ENCODE data around the gene PPIL6.

DNA sequence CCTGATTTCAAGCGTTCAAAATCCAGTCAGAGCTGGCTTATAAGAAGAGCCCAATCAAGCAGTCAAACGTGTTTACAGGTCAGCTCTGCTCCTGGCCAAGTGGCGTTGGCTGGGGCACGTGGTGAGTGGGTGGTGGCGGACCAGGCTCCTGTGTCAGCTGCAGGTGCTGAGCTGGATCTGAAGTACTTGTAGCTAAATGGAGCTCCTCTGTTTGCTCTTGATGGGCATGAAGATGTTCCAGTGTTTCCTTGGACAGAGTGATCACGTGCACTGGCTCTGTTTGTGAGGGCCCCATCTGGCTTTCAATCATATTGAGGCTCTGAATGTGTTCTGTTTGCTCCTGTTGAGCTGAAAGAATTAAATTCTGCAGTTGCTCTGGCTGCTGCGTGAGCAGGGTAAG, 25.3 kb upstream of the PPIL6 start:
- no peak for TF ChIP-seq EZH2 (IDR thresholded peaks at IDR 0.05; ENCODE audit: low read length)
- TF ChIP-seq, protein P1, sequence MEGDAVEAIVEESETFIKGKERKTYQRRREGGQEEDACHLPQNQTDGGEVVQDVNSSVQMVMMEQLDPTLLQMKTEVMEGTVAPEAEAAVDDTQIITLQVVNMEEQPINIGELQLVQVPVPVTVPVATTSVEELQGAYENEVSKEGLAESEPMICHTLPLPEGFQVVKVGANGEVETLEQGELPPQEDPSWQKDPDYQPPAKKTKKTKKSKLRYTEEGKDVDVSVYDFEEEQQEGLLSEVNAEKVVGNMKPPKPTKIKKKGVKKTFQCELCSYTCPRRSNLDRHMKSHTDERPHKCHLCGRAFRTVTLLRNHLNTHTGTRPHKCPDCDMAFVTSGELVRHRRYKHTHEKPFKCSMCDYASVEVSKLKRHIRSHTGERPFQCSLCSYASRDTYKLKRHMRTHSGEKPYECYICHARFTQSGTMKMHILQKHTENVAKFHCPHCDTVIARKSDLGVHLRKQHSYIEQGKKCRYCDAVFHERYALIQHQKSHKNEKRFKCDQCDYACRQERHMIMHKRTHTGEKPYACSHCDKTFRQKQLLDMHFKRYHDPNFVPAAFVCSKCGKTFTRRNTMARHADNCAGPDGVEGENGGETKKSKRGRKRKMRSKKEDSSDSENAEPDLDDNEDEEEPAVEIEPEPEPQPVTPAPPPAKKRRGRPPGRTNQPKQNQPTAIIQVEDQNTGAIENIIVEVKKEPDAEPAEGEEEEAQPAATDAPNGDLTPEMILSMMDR (optimal IDR thresholded peaks at IDR 0.05 in 1 of 3, IDR thresholded peaks at IDR 0.05 in 1 of 3, conservative IDR thresholded peaks at IDR 0.05 in 1 of 3; ENCODE audit: extremely low read depth in 1 of 3, insufficient read depth in 2 of 3, low read length in 3 of 3) = no peak
